DOHH2 (cell line): ENCODE results near the gene AHRR.
"Not testable (repeated sequence)": the region's sequence is repeated elsewhere in the genome, so short reads cannot be mapped to it uniquely, and the experiment has no call there.

Experiments used
- CTCF ChIP-seq: fragments of 200-600 bp; sonication (generic); IDR thresholded peaks from one replicate; pipeline ENCODE4 v1.5.1; 2014; ENCODE audit warnings: antibody characterized with exemption, mild to moderate bottlenecking, low read depth, low read length; ENCODE audit not compliant: poor library complexity, severe bottlenecking
- EZH2phosphoT487 ChIP-seq: fragments of 200-600 bp; sonication (generic); IDR thresholded peaks from 2 replicates; pipeline ENCODE4 v1.6.1; 2017; ENCODE audit warnings: borderline replicate concordance, mild to moderate bottlenecking, antibody characterized with exemption, low read length, moderate library complexity, mixed read lengths

- TF ChIP-seq CTCF, EZH2phosphoT487: not testable (repeated sequence)
These were observed 17.8 kb upstream of the AHRR start for GRCh38 chr5:303741-304140.
